Neural cell (in vitro differentiated cells): ENCODE data around the gene ERBB2. TPM values are rescaled to one million over a fixed set of nuclear protein-coding genes. Genes with fewer than 3 reads are reported as not detected.

Source experiments
- H2AFZ ChIP-seq: fragments of 200-600, 300-800 bp; sonication (generic), shearing (Covaris generic); 2 replicates; pipeline ENCODE4 v1.6.0; 2014; ENCODE audit warnings: low read depth, mild to moderate bottlenecking, antibody characterized with exemption, low read length, moderate library complexity
- H3F3A ChIP-seq: fragments of 200-600 bp; shearing (Covaris generic); 2 replicates; pipeline ENCODE4 v1.6.1; 2016; ENCODE audit warnings: mild to moderate bottlenecking, moderate library complexity, mixed read lengths, antibody characterized with exemption, low read length; ENCODE audit not compliant: insufficient read depth, poor library complexity, severe bottlenecking
- H3K27ac ChIP-seq: fragments of 200-600, 300-800 bp; sonication (generic), shearing (Covaris generic); 2 replicates; pipeline ENCODE4 v1.5.1; 2014; ENCODE audit warnings: mild to moderate bottlenecking, low read length, moderate library complexity
- H3K27me3 ChIP-seq: fragments of 300-800, 200-600 bp; sonication (generic), shearing (Covaris generic); 2 replicates; pipeline ENCODE4 v1.6.0; 2014; ENCODE audit warnings: mild to moderate bottlenecking, low read depth, low read length, moderate library complexity; ENCODE audit not compliant: insufficient read depth
- H3K36me3 ChIP-seq: fragments of 300-800, 200-600 bp; sonication (generic), shearing (Covaris generic); 2 replicates; pipeline ENCODE4 v1.5.1; 2014; ENCODE audit warnings: mild to moderate bottlenecking, antibody characterized with exemption, low read length, moderate library complexity; ENCODE audit not compliant: insufficient read depth
- H3K4me2 ChIP-seq: fragments of 300-800, 200-600 bp; sonication (generic), shearing (Covaris generic); 2 replicates; pipeline ENCODE4 v1.6.0; 2014; ENCODE audit warnings: mild to moderate bottlenecking, low read length
- H3K4me3 ChIP-seq: fragments of 300-800, 200-600 bp; sonication (generic), shearing (Covaris generic); 2 replicates; pipeline ENCODE4 v1.5.1; 2014; ENCODE audit warnings: mild to moderate bottlenecking, low read length, moderate library complexity
- H3K79me2 ChIP-seq: fragments of 200-600 bp; shearing (Covaris generic); replicated peaks from 2 replicates; pipeline ENCODE4 v1.6.0; 2014; ENCODE audit warnings: mild to moderate bottlenecking, low read length, moderate library complexity; ENCODE audit not compliant: insufficient read depth
- H3K9ac ChIP-seq: fragments of 300-800, 200-600 bp; sonication (generic), shearing (Covaris generic); 2 replicates; pipeline ENCODE4 v1.6.1; 2016; ENCODE audit warnings: mild to moderate bottlenecking, low read length, mixed read lengths
- H3K9me2 ChIP-seq: fragments of 200-600 bp; shearing (Covaris generic); 2 replicates; pipeline ENCODE4 v1.6.1; 2016; ENCODE audit warnings: mild to moderate bottlenecking, low read length, mixed read lengths; ENCODE audit not compliant: insufficient read depth
- H3K9me3 ChIP-seq: fragments of 200-600, 300-800 bp; sonication (generic), shearing (Covaris generic); 2 replicates; pipeline ENCODE4 v1.6.1; 2016; ENCODE audit warnings: mild to moderate bottlenecking, mixed run types, low read length, moderate library complexity, mixed read lengths
- H4K20me1 ChIP-seq: fragments of 200-600 bp; shearing (Covaris generic); 2 replicates; pipeline ENCODE4 v1.6.1; 2016; ENCODE audit warnings: mild to moderate bottlenecking, mixed run types; ENCODE audit not compliant: insufficient read depth
- EP300 ChIP-seq: fragments of 450-650 bp; conservative IDR thresholded peaks from 2 replicates; pipeline ENCODE4 v1.6.1; 2014; ENCODE audit warnings: antibody characterized with exemption, mild to moderate bottlenecking, moderate library complexity; ENCODE audit not compliant: poor library complexity, severe bottlenecking
- EZH2 ChIP-seq: fragments of 200-600, 300-800 bp; shearing (Covaris generic), sonication (generic); IDR thresholded peaks from 2 replicates; pipeline ENCODE4 v1.6.1; 2014; ENCODE audit warnings: antibody characterized with exemption, low read length, borderline replicate concordance, mild to moderate bottlenecking; ENCODE audit not compliant: insufficient read depth, poor library complexity, severe bottlenecking
- MXI1 ChIP-seq: fragments of 450-650 bp; conservative IDR thresholded peaks from 2 replicates; pipeline ENCODE4 v1.6.1; 2014; ENCODE audit warnings: antibody characterized with exemption, mild to moderate bottlenecking; ENCODE audit not compliant: poor library complexity, severe bottlenecking
- POLR2AphosphoS5 ChIP-seq: IDR thresholded peaks from 2 replicates; pipeline ENCODE4 v1.6.1; 2012
- RAD21 ChIP-seq: fragments of 450-650 bp; conservative IDR thresholded peaks from 2 replicates; pipeline ENCODE4 v1.6.1; 2014; ENCODE audit warnings: antibody characterized with exemption, mild to moderate bottlenecking, moderate library complexity
- REST ChIP-seq: IDR thresholded peaks from 2 replicates; pipeline ENCODE4 v1.6.1; 2012; ENCODE audit warnings: borderline replicate concordance
- SMC3 ChIP-seq: fragments of 450-650 bp; conservative IDR thresholded peaks from 2 replicates; pipeline ENCODE4 v1.6.1; 2014; ENCODE audit warnings: antibody characterized with exemption, mild to moderate bottlenecking, moderate library complexity; ENCODE audit not compliant: poor library complexity
- TAF1 ChIP-seq: IDR thresholded peaks from 2 replicates; pipeline ENCODE4 v1.6.1; 2012; ENCODE audit warnings: low read depth
- polyA plus RNA-seq: library from polyadenylated mRNA; depleted of rRNA; stranded (reverse); fragments of >200 nt; gene quantifications from 2 replicates; pipeline ENCODE4 v1.2.3, GENCODE V29; 2014
- TF ChIP-seq, protein P1 (sequence below): fragments of 450-650 bp; IDR thresholded peaks from 2 replicates; pipeline ENCODE4 v1.5.1; 2014; ENCODE audit warnings: antibody characterized with exemption, mild to moderate bottlenecking, moderate library complexity; ENCODE audit not compliant: poor library complexity, severe bottlenecking

Gene ERBB2
- polyA plus RNA-seq, 1 donor from 2014 or later: 16.0 TPM

DNA sequence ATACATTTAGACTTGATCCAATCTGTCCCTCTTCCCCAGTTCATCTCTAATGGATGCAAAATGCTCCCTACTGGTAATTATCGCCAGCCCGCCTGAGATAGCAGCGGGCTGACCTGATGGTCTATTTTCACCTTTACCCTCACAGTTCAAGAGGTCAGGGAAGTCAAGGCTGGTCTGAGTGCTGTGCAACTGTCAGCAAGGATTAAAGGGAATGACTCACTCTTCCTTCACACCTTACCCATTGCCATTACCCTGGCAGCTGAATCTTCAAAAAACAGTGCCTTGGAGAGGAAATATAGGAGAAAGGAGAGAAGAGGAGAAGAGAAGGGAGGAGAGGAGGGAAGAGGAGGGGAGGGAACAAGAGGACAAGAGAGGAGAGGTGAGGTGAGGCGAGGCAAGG is 74.2 kb downstream of the ERBB2 start:
- no peak overlapping the region for H3K4me3 ChIP-seq
- no peak overlapping the region for H3K27ac ChIP-seq
- H3K9me2 ChIP-seq: no peaks in the 10 kb centered on the region
- H3K4me2 ChIP-seq: no peak overlapping the region
- H4K20me1 ChIP-seq: no peaks in the 10 kb centered on the region
- no peaks in the 10 kb centered on the region for H3K36me3 ChIP-seq
- TF ChIP-seq, protein P1, sequence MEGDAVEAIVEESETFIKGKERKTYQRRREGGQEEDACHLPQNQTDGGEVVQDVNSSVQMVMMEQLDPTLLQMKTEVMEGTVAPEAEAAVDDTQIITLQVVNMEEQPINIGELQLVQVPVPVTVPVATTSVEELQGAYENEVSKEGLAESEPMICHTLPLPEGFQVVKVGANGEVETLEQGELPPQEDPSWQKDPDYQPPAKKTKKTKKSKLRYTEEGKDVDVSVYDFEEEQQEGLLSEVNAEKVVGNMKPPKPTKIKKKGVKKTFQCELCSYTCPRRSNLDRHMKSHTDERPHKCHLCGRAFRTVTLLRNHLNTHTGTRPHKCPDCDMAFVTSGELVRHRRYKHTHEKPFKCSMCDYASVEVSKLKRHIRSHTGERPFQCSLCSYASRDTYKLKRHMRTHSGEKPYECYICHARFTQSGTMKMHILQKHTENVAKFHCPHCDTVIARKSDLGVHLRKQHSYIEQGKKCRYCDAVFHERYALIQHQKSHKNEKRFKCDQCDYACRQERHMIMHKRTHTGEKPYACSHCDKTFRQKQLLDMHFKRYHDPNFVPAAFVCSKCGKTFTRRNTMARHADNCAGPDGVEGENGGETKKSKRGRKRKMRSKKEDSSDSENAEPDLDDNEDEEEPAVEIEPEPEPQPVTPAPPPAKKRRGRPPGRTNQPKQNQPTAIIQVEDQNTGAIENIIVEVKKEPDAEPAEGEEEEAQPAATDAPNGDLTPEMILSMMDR: no peak
- TF ChIP-seq RAD21 (no peak), EP300 (no peak), EZH2 (no peak), REST (no peak), MXI1 (no peak), POLR2AphosphoS5 (no peak), TAF1 (no peak), SMC3 (no peak)
- H3K9ac ChIP-seq: no peak overlapping the region
- H3K9me3 ChIP-seq: no peaks in the 10 kb centered on the region
- no peaks in the 10 kb centered on the region for H3K27me3 ChIP-seq
- no peak overlapping the region for H2AFZ ChIP-seq
- H3K79me2 ChIP-seq: no peaks in the 10 kb centered on the region
- no peaks in the 10 kb centered on the region for H3F3A ChIP-seq

GRCh38 chr17:39775031-39775430 is 75.2 kb downstream of the ERBB2 start:
- no peaks in the 10 kb centered on the region for H3K79me2 ChIP-seq
- no peak overlapping the region for H3K9ac ChIP-seq
- H3K9me2 ChIP-seq: no peaks in the 10 kb centered on the region
- no peak overlapping the region for H2AFZ ChIP-seq
- no peak overlapping the region for H3K27ac ChIP-seq
- H3K4me2 ChIP-seq: no peak overlapping the region
- H3K27me3 ChIP-seq: no peaks in the 10 kb centered on the region
- H3F3A ChIP-seq: no peaks in the 10 kb centered on the region
- H4K20me1 ChIP-seq: no peaks in the 10 kb centered on the region
- H3K36me3 ChIP-seq: no peaks in the 10 kb centered on the region
- H3K9me3 ChIP-seq: no peaks in the 10 kb centered on the region
- H3K4me3 ChIP-seq: no peak overlapping the region
- TF ChIP-seq REST (no peak), POLR2AphosphoS5 (no peak)
